Stimulated activated CD4-positive, alpha-beta T cell treated with anti-CD3 and anti-CD28 coated beads, Interleukin-4, amount 100 ng/mL, for 4 hours (primary cell): ENCODE measurements around the gene RTN3.
"Not testable (repeated sequence)": the region's sequence is repeated elsewhere in the genome, so short reads cannot be mapped to it uniquely, and the experiment has no call there.

Experiments used
- DNase-seq, 2 experiments: peaks; one replicate each; pipeline ENCODE4 v3.0.0-alpha.2; 2020

The RTN3 gene

DNA sequence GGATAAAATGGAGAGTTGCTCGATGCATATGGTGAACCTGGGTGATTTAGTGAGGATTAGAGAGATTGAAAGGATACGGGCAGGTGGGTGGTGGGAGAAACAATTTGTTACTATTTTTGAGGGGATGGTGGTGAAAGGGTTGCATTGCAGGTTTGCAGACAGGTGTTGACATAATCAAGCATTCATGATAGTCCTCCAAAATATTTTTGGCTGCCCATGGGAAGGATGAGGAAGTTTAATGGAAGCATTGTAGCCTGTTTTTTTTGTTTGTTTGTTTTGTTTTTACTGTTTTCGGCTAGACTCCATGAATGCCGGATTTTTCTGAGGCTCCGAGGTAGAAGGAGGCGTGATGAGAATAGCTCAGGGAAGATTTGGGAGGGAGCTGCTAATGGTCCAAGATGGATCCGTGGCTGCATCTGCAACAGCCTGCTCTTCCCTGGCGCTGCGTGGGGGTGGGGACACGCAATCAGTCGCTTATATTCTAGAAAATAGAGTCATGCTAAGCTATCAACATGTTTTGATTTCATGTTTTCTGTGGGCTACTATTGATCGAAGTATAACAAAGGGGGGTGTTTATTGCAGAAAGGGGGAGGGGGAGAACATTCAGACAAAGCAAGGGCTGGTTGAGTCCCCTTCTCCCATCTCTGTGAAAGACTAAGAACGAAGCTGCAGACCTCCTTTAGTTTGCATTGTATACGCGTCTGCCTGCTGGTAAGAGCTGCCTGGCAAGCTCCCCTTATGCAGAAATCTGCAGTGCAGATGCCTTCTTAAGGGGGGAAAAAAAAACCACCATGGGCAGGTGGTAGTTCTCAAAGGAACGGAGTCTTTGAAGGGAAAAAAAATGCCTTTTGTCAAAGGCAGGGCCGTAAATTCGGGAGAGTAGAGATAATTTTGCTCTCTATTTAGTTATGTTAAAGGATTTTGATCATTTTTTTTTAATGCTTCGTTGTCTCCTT is 1.0 kb downstream of the RTN3 start:
- peak in 1 of 2 experiments; percentile 10 for DNase-seq

- no peak for DNase-seq
Observed at GRCh38 chr11:63683133-63683991, 2.1 kb downstream of the RTN3 start.

GRCh38 chr11:63685158-63685721 is 3.9 kb downstream of the RTN3 start:
- DNase-seq: not testable (repeated sequence)

DNA sequence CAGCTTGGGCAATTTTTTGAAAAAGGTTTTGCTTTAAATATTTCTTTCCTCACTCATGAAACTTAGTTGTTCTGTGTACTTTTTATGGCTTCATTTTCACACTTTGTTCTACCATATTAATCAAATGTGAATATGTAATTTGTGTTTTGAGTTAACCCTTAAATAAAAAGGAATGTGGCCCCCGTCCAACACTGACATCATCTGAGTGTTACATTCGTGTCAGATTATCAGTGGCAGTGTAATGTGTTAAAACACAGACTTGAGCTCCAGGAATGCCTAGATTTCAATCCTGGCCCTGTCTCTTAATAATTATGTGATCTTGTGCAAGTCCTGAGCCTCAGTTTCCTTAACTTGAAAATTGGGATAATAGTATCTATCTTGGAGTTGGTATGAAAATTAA is 5.6 kb downstream of the RTN3 start:
- no peak for DNase-seq

DNA sequence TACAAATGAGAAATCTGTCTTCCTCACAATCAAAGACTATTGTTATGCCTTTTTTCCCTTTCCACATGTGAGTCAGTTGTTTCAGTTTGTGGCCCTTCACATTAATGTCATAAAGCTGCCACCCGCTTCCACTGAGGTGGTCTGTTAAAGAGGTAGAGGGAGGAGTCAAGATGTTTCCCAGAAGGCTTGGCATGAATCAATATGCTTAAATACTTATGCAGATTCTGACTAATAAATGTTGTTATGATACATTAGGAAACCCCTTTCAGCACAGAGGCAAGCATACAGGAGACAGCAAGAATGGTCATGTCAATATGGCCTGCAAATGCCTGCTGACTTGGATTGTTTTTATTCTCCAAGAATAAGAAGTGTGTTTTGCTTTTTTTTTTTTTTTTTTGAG is 6.5 kb downstream of the RTN3 start:
- DNase-seq: peak in 1 of 2 experiments; percentile 15

GRCh38 chr11:63694596-63694995 is 13.3 kb downstream of the RTN3 start:
- DNase-seq: no peak

DNA sequence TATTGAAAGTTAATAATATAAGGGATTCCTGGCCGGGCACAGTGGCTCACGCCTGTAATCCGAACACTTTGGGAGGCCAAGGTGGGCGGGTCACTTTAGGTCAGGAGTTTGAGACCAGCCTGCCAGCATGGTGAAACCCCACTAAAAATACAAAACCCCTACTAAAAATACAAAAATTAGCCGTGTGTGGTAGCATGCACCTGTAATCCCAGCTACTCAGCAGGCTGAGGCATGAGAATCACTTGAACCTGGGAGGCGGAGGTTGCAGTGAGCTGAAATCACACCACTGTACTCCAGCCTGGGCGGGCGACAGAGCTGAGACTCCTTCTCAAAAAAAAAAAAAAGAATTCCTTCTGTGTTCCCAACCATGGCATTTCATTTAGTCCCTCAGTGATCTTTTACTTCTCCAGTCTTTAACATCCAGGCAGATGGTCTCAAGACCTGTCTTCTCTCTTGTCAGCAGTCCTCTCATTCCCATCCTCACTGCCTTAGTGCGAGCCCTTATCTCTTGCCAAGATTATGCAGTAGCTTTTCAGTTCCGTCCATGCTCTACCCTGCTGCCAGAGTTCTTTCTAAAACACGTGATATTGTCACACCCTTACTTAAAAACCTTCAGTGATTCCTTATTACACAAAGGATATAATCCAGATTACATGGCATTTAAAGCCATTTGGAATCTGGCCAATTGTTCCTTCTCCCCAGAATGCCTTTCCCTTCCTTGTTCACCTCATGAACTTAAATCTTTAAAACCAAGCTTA is 17.9 kb downstream of the RTN3 start:
- DNase-seq: no peak

- no peak for DNase-seq
Observed at GRCh38 chr11:63699896-63700295, 18.6 kb downstream of the RTN3 start.

- no peak for DNase-seq
Observed at GRCh38 chr11:63705526-63705925, 24.2 kb downstream of the RTN3 start.

DNA sequence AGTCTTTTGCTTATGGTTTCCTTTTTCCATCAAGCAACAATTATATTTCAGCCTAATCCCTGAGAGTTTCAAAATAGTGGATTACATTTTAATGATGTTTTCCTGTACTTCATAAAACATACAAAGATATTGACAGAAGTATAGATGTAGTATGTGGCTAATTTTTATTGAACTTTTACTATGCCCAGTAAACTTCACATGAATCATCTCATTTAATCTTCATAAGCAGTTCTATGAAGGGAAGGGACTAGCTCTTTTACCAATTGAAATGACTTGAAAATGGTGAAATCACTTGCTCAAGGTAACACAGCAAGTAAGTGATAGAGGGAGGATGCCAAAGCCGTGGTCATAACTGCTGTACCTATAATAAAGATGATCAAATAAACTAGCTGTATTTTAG is 27.5 kb downstream of the RTN3 start:
- DNase-seq: no peak

GRCh38 chr11:63709336-63709884 is 28.1 kb downstream of the RTN3 start:
- DNase-seq: no peak

DNA sequence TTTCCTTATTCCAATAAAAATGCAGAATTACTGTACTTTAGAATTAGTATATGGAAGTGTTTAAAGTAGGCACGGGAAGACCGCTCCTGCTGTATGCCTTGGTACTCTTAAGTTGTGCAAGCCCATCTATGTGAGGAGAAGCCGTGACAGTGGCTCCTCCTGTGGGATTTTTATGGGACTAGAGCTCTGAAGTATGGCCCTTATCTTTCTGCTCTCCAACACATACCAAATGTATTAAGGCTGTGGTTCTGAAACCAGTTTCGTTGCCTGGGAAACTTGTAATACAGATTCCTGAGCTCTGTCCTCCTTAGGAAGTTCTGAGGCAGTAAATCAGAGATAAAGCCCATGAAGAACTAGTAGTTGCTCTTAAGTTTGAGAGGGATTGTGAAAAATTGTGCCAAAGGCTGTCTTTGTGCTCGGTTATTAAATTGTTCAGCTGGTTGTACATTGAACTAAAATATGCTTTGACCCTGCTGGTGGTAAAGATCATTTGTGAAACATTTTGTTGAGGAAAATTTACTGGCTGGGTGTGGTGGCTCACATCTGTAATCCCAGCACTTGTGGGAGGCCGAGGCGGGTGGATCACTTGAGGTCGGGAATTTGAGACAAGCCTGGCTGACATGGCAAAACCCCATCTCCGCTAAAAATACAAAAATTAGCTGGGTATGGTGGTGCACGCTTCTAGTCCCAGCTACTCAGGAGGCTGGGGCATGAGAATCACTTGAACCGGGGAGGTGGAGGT is 29.3 kb downstream of the RTN3 start:
- no peak for DNase-seq

DNA sequence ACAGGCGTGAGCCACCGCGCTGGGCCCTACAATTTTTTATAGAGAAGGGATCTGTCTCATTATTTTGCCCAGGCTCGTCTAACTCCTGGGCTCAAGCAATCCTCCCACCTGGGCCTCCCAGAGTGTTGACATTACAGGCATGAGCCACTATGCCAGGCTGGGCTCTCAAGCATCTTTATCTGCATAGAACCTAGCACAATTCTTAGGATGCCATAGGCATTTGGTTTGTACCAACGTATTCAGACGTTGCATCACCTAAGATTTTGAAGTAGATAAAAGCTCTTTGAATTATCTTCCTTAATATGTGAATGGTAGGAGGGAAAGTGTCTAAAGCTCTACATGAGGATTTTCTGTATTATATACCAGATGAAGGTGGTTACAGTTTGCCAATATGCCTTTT is 30.5 kb downstream of the RTN3 start:
- DNase-seq: no peak

GRCh38 chr11:63713766-63714165 is 32.5 kb downstream of the RTN3 start:
- no peak for DNase-seq

DNA sequence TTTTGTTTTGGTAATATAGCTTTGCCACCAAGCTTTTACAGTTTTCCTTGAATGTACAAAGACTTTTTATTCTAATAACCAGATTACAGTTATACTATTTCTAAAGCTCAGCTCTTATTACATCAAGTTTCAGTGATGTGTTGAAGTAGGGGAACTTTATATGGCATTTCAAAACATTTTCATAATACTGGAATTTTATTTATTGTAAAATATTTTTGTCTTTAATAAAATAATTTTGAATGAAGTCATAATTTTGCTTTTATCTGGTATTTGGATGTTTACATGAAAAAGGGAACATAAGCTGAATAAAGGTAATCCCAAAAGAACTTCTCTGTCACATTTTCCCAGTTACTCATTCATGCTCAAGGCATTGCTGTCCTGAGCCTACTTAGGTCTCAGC is 34.7 kb downstream of the RTN3 start:
- no peak for DNase-seq

GRCh38 chr11:63719001-63719400 is 37.7 kb downstream of the RTN3 start:
- DNase-seq: no peak

- no peak for DNase-seq
Observed at GRCh38 chr11:63719987-63720386, 38.7 kb downstream of the RTN3 start.

- DNase-seq: no peak
Observed at GRCh38 chr11:63720611-63721010, 39.3 kb downstream of the RTN3 start.

- DNase-seq: no peak
Observed at GRCh38 chr11:63729326-63729725, 48.0 kb downstream of the RTN3 start.

DNA sequence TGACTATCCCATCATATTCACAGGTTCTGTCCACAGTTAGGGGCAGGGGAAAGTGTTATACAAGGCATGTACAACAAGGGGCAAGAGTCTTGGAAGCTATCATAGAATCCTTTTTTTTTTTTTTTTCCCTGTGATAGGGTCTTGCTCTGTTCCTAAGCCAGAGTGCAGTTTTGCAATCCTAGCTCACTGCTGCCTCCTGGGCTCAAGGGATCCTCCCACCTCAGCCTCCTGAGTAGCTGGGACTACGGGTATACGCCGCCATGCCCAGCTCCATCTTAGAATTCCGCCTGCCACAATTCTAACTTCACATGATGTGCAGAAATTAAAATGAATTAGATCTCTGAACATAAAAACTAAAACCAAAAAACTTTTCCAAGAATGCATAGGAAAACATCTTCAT is 55.6 kb downstream of the RTN3 start:
- no peak for DNase-seq

DNA sequence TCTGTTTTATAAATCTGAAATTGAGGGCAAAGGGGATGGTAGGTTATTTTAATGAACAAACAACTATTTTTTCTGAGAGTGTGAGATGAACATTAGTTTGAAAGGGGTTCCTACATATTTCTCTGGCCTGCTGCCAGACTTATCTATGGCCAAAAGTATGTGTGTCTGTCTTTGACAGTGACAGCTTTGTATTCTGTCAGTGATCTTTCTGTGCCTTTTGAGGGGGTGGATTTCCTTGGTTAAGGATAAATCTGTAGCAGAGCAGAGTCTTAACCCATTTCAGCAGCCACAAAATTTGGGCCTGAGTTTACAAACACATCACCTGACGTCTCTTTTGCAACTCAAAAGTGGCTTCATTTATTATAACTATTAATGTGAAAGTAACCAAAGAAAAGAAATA is 56.4 kb downstream of the RTN3 start:
- no peak for DNase-seq
